ENCODE data around the gene ARHGAP6. TPM values are rescaled to one million over a fixed set of nuclear protein-coding genes. Genes with fewer than 3 reads are reported as not detected.

ARHGAP6 gene
- total and polyA plus RNA-seq, 4 donors, result 6.0 to 18.2 (median 12.3) TPM

DNA sequence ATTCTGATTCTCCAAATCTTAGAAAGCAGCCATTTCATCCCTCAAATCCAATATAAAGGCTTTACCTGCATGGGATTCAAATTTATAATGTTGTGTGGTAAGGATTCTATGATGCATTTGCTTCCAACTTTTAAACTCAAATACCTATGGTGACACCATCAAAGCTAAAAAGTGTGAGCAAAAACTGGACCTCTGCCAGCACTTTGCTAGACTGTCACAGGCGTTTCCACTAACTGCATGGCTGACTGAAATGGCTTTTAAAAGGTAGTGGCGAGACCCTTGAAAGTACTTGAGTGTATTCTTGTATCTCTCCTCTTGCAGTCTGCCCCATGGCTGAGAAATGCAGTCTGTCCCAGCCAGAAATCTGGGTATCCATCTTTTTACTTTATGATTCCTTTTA is 203.1 kb downstream of the ARHGAP6 start:
- TF ChIP-seq, protein P1, sequence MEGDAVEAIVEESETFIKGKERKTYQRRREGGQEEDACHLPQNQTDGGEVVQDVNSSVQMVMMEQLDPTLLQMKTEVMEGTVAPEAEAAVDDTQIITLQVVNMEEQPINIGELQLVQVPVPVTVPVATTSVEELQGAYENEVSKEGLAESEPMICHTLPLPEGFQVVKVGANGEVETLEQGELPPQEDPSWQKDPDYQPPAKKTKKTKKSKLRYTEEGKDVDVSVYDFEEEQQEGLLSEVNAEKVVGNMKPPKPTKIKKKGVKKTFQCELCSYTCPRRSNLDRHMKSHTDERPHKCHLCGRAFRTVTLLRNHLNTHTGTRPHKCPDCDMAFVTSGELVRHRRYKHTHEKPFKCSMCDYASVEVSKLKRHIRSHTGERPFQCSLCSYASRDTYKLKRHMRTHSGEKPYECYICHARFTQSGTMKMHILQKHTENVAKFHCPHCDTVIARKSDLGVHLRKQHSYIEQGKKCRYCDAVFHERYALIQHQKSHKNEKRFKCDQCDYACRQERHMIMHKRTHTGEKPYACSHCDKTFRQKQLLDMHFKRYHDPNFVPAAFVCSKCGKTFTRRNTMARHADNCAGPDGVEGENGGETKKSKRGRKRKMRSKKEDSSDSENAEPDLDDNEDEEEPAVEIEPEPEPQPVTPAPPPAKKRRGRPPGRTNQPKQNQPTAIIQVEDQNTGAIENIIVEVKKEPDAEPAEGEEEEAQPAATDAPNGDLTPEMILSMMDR (IDR thresholded peaks at IDR 0.05; ENCODE audit: control extremely low read depth, extremely low read depth), result no peak
- 62 to 88% methylated on average over 2 of the region's 2 CpGs for WGBS, 2 donors
- no peaks in the 10 kb centered on the region for H3K9me3 ChIP-seq (ENCODE audit: control insufficient read depth in 4 of 4, insufficient read depth in 3 of 4, low read length in 3 of 4)
- peaks cover 0 to 2% (median 0%) of the 10 kb centered on the region in 5 donors for H3K4me1 ChIP-seq (ENCODE audit: control insufficient read depth in 5 of 5, insufficient read depth in 5 of 5, low read length in 5 of 5)
- no peak overlapping the region for H3K4me3 ChIP-seq
- peaks cover 0 to 47% (median 26%) of the 10 kb centered on the region in 3 donors for H3K27me3 ChIP-seq (ENCODE audit: control insufficient read depth in 3 of 3, insufficient read depth in 3 of 3, low read length in 2 of 3)
- DNase-seq (no peak), ATAC-seq (ENCODE audit: insufficient read depth, low FRiP score) (no peak)
- H3K9ac ChIP-seq (ENCODE audit: insufficient read depth in 1 of 2, low read length in 2 of 2), result no peak overlapping the region
- no peaks in the 10 kb centered on the region for H3K36me3 ChIP-seq (ENCODE audit: control insufficient read depth in 4 of 4, insufficient read depth in 4 of 4, low read length in 4 of 4)
- H3K27ac ChIP-seq (ENCODE audit: low read depth in 1 of 2, low read length in 1 of 2), result no peak overlapping the region

DNA sequence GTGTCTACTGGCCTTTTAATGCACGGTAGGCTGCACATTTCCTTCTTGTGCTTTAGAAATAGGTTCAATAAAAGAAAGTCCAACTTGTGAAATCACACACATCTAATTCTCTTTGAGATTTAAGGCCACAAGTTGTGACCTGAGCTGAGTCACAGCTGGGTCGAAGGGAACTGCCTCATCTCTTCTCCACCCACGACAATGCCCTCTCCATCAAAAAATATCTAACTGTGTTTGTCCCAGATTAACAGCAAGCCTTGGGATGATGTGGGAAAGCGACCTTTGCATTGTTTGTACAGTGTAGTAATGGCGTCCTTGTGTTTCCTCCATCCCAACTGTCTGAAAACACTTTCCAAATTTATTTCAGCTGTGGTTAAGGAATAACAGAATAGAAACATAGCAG is 203.6 kb downstream of the ARHGAP6 start:
- TF ChIP-seq, protein P1 (IDR thresholded peaks at IDR 0.05; ENCODE audit: control extremely low read depth, extremely low read depth), result no peak
- Histone ChIP-seq H3K9me3 (ENCODE audit: control insufficient read depth in 4 of 4, insufficient read depth in 3 of 4, low read length in 3 of 4) (no peaks in the 10 kb centered on the region), H3K4me3 (no peak overlapping the region), H3K4me1 (ENCODE audit: control insufficient read depth in 5 of 5, insufficient read depth in 5 of 5, low read length in 5 of 5) (peaks cover 0 to 2% (median 0%) of the 10 kb centered on the region in 5 donors), H3K36me3 (ENCODE audit: control insufficient read depth in 4 of 4, insufficient read depth in 4 of 4, low read length in 4 of 4) (no peaks in the 10 kb centered on the region), H3K9ac (ENCODE audit: insufficient read depth in 1 of 2, low read length in 2 of 2) (no peak overlapping the region), H3K27me3 (ENCODE audit: control insufficient read depth in 3 of 3, insufficient read depth in 3 of 3, low read length in 2 of 3) (peaks cover 0 to 49% (median 26%) of the 10 kb centered on the region in 3 donors), H3K27ac (ENCODE audit: low read depth in 1 of 2, low read length in 1 of 2) (no peak overlapping the region)
- DNase-seq (no peak), ATAC-seq (ENCODE audit: insufficient read depth, low FRiP score) (no peak)
- WGBS, 2 donors, result 56 to 76% methylated on average over 5 of the region's 5 CpGs

DNA sequence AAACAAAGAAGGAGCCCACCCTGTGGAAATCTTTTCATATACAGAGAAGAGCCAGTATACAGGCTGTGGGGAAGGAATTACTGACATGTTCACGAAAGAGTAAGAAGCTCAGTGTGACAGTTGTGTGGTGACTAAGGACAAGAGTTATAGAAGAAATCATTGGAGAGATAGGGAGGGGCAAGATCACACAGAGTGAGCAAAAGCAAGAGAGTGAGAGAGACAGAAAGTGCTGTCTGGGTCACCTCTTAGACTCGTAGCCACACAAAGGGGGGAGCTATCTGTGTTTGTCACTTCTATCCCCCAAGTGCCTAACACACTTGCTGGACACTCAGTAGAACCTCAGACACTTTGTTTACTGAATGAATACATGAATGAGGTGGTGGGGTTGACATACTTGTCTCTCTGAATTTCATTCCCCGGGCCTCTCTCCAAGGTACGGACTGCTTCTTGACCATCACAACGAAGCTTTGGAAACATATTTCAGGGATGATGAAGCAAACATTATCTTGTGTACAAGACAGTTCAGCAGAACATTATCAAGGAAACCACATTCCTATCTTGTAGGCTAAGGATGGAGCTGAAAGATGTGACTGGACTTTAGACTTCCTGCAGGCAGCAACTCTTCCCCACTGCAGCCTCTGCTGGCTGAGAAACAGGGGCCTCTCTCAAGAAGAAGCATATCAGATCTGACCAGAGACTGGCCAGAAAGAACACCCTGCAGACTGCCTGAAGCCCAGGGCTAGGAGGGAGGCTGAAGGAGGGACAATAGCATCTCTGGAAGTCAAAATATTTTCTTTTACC is 204.3 kb downstream of the ARHGAP6 start:
- TF ChIP-seq, protein P1 (IDR thresholded peaks at IDR 0.05; ENCODE audit: control extremely low read depth, extremely low read depth), result no peak
- WGBS, 2 donors, result 64 to 77% methylated on average over 5 of the region's 5 CpGs
- Histone ChIP-seq H3K36me3 (ENCODE audit: control insufficient read depth in 4 of 4, insufficient read depth in 4 of 4, low read length in 4 of 4) (no peaks in the 10 kb centered on the region), H3K27me3 (ENCODE audit: control insufficient read depth in 3 of 3, insufficient read depth in 3 of 3, low read length in 2 of 3) (peaks cover 0 to 49% (median 26%) of the 10 kb centered on the region in 3 donors), H3K27ac (ENCODE audit: low read depth in 1 of 2, low read length in 1 of 2) (no peak overlapping the region), H3K9ac (ENCODE audit: insufficient read depth in 1 of 2, low read length in 2 of 2) (no peak overlapping the region), H3K4me1 (ENCODE audit: control insufficient read depth in 5 of 5, insufficient read depth in 5 of 5, low read length in 5 of 5) (peaks cover 0 to 2% (median 0%) of the 10 kb centered on the region in 5 donors), H3K4me3 (no peak overlapping the region), H3K9me3 (ENCODE audit: control insufficient read depth in 4 of 4, insufficient read depth in 3 of 4, low read length in 3 of 4) (no peaks in the 10 kb centered on the region)
- no peak for ATAC-seq (ENCODE audit: insufficient read depth, low FRiP score)
- DNase-seq, result no peak

Measured in lung (tissue), 12 donors.